Bronchial epithelial cell (primary cell): Measurements from ENCODE around the gene TMEM132D. TPM values are rescaled to one million over a fixed set of nuclear protein-coding genes. Genes with fewer than 3 reads are reported as not detected.

Source experiments
- DNase-seq: peaks from one replicate; pipeline ENCODE4 v3.0.0-alpha.2; 2010; ENCODE audit warnings: low read depth
- FAIRE-seq: peaks from 2 replicates; lab custom pipeline; 2011; peaks lifted over from hg19 to GRCh38; lab: Jason Lieb, UNC
- H3K27me3 ChIP-seq: 2 replicates; pipeline ENCODE4 v1.5.1; 2011; ENCODE audit warnings: low read length; ENCODE audit not compliant: control insufficient read depth, insufficient read depth
- H3K36me3 ChIP-seq: 2 replicates; pipeline ENCODE4 v1.5.1; 2011; ENCODE audit warnings: low read length; ENCODE audit not compliant: control insufficient read depth, insufficient read depth
- H3K4me3 ChIP-seq: 2 replicates; pipeline ENCODE4 v1.5.1; 2011; ENCODE audit warnings: mild to moderate bottlenecking, low read depth, low read length, control low read depth
- CTCF ChIP-seq: IDR thresholded peaks from 2 replicates; pipeline ENCODE4 v1.5.1; 2011; ENCODE audit warnings: mild to moderate bottlenecking, moderate library complexity, low read length, control low read depth, inconsistent platforms; ENCODE audit not compliant: insufficient read depth, severe bottlenecking
- total RNA-seq: library from RNA; depleted of rRNA; stranded (reverse); fragments of >200 nt; gene quantifications from 2 replicates; pipeline ENCODE4 v1.2.1, GENCODE V29; 2014

The TMEM132D gene
- total RNA-seq, 1 donor from 2014 or later = not detected

GRCh38 chr12:129701631-129702101 is 202.2 kb downstream of the TMEM132D start:
- Histone ChIP-seq H3K4me3 (no peak overlapping the region), H3K36me3 (no peaks in the 10 kb centered on the region), H3K27me3 (no peaks in the 10 kb centered on the region)
- no peak for FAIRE-seq
- TF ChIP-seq CTCF = no peak
- no peak for DNase-seq

GRCh38 chr12:129700036-129700435 is 203.8 kb downstream of the TMEM132D start:
- DNase-seq (no peak), FAIRE-seq (no peak)
- Histone ChIP-seq H3K27me3 (no peaks in the 10 kb centered on the region), H3K36me3 (no peaks in the 10 kb centered on the region), H3K4me3 (no peak overlapping the region)
- TF ChIP-seq CTCF = no peak

GRCh38 chr12:129696926-129697325 is 206.9 kb downstream of the TMEM132D start:
- DNase-seq (no peak), FAIRE-seq (no peak)
- no peaks in the 10 kb centered on the region for H3K27me3 ChIP-seq
- TF ChIP-seq CTCF = no peak
- H3K36me3 ChIP-seq = no peaks in the 10 kb centered on the region
- no peak overlapping the region for H3K4me3 ChIP-seq

GRCh38 chr12:129696405-129696804 is 207.4 kb downstream of the TMEM132D start:
- no peaks in the 10 kb centered on the region for H3K27me3 ChIP-seq
- FAIRE-seq (no peak), DNase-seq (no peak)
- H3K4me3 ChIP-seq = no peak overlapping the region
- no peak for TF ChIP-seq CTCF
- no peaks in the 10 kb centered on the region for H3K36me3 ChIP-seq

GRCh38 chr12:129693731-129694130 is 210.1 kb downstream of the TMEM132D start:
- FAIRE-seq (no peak), DNase-seq (no peak)
- no peaks in the 10 kb centered on the region for H3K36me3 ChIP-seq
- H3K4me3 ChIP-seq = no peak overlapping the region
- H3K27me3 ChIP-seq = no peaks in the 10 kb centered on the region
- TF ChIP-seq CTCF = no peak

GRCh38 chr12:129687731-129688130 is 216.1 kb downstream of the TMEM132D start:
- Histone ChIP-seq H3K36me3 (no peaks in the 10 kb centered on the region), H3K4me3 (no peak overlapping the region), H3K27me3 (no peaks in the 10 kb centered on the region)
- no peak for FAIRE-seq
- no peak for DNase-seq
- no peak for TF ChIP-seq CTCF
